Endothelial cell (in vitro differentiated cells): ENCODE data around the gene COMMD1. TPM values are rescaled to one million over a fixed set of nuclear protein-coding genes. Genes with fewer than 3 reads are reported as not detected.
"Not testable (repeated sequence)": the region's sequence is repeated elsewhere in the genome, so short reads cannot be mapped to it uniquely, and the experiment has no call there.

Experiments used
- DNase-seq: peaks from one replicate; pipeline ENCODE4 v3.0.0; 2021; ENCODE audit warnings: low spot score
- H3K27ac Mint-ChIP-seq: one replicate; pipeline ENCODE4 v1.8.0; 2021; ENCODE audit warnings: mixed read lengths, inconsistent platforms; ENCODE audit not compliant: unreplicated experiment
- H3K27me3 Mint-ChIP-seq: one replicate; pipeline ENCODE4 v1.8.0; 2021; ENCODE audit warnings: mild to moderate bottlenecking, moderate library complexity, mixed read lengths, inconsistent platforms; ENCODE audit not compliant: unreplicated experiment
- H3K36me3 Mint-ChIP-seq: one replicate; pipeline ENCODE4 v1.8.0; 2021; ENCODE audit warnings: mild to moderate bottlenecking, low read depth, mixed read lengths, inconsistent platforms; ENCODE audit not compliant: unreplicated experiment
- H3K4me1 Mint-ChIP-seq: one replicate; pipeline ENCODE4 v1.8.0; 2021; ENCODE audit warnings: mild to moderate bottlenecking, mixed read lengths, inconsistent platforms; ENCODE audit not compliant: unreplicated experiment
- H3K4me3 Mint-ChIP-seq: one replicate; pipeline ENCODE4 v1.8.0; 2021; ENCODE audit warnings: mild to moderate bottlenecking, mixed read lengths, inconsistent platforms; ENCODE audit not compliant: unreplicated experiment
- H3K9me3 Mint-ChIP-seq: one replicate; pipeline ENCODE4 v1.8.0; 2021; ENCODE audit warnings: mixed read lengths, inconsistent platforms; ENCODE audit not compliant: unreplicated experiment
- total RNA-seq: library from RNA; stranded (reverse); fragmentation: NEBNext Ultra II Directional; extraction: Animal tissue kit (Norgen Biotek cat#: 25700); gene quantifications from one replicate; pipeline ENCODE4 v1.2.1, GENCODE V29; 2021; ENCODE audit not compliant: unreplicated experiment
- TF ChIP-seq, protein P1 (sequence below): fragments of 200-600 bp; sonication (generic); IDR thresholded peaks from one replicate; pipeline ENCODE4 v1.5.0; 2021; ENCODE audit warnings: antibody characterized with exemption; ENCODE audit not compliant: unreplicated experiment

Gene COMMD1
- total RNA-seq, 1 donor from 2014 or later, result 39.4 TPM

GRCh38 chr2:61949458-61949713 lies 43.9 kb downstream of the COMMD1 start:
- Mint-ChIP-seq H3K27me3 (peaks cover 1% of the 10 kb centered on the region), H3K27ac (no peak overlapping the region), H3K4me1 (peaks cover 14% of the 10 kb centered on the region), H3K9me3 (no peaks in the 10 kb centered on the region), H3K4me3 (no peak overlapping the region), H3K36me3 (peaks cover 14% of the 10 kb centered on the region)
- TF ChIP-seq, protein P1, sequence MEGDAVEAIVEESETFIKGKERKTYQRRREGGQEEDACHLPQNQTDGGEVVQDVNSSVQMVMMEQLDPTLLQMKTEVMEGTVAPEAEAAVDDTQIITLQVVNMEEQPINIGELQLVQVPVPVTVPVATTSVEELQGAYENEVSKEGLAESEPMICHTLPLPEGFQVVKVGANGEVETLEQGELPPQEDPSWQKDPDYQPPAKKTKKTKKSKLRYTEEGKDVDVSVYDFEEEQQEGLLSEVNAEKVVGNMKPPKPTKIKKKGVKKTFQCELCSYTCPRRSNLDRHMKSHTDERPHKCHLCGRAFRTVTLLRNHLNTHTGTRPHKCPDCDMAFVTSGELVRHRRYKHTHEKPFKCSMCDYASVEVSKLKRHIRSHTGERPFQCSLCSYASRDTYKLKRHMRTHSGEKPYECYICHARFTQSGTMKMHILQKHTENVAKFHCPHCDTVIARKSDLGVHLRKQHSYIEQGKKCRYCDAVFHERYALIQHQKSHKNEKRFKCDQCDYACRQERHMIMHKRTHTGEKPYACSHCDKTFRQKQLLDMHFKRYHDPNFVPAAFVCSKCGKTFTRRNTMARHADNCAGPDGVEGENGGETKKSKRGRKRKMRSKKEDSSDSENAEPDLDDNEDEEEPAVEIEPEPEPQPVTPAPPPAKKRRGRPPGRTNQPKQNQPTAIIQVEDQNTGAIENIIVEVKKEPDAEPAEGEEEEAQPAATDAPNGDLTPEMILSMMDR, result no peak
- no peak for DNase-seq

DNA sequence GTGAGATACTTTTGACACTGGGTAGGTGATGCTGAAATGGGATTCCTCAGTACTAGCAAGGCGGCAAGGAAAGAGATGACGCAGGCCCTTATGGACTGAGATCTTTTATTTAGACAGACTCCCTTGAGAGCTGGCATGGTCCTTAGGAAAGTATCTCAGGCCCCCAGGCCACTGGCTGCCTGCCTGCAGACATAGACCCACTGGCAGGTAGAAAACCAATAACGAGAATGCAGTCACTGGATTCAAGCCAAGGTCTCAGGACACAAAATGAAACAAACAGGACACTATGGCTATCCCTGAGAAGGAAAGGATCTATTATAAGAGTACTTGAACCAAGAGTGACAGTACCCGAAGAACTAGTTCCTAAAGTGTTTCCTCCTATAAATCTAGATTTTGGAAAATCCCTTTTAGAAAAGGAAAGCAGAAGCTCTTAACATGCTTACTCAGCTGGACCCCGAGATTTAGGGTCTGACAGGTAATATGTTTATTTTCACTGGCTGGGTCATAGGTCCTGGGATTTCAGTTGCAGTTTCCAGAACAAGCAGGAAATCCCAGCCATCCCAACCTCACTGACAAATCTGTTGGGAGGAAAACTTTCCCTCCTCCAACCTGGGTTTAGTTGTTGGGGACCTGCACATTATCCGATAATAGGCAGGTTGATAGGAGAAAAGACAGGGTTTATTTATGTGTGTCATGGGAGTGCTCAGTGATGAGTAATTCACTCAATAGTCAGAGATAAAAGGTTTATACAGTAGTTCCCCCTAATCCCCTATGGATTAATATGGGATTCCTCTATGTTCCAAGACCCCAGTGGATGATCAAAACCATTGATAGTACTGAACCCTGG lies 44.5 kb downstream of the COMMD1 start:
- H3K9me3 Mint-ChIP-seq, result no peaks in the 10 kb centered on the region
- H3K27me3 Mint-ChIP-seq, result peaks cover 1% of the 10 kb centered on the region
- no peak overlapping the region for H3K4me3 Mint-ChIP-seq
- no peak overlapping the region for H3K27ac Mint-ChIP-seq
- H3K36me3 Mint-ChIP-seq, result peaks cover 14% of the 10 kb centered on the region
- peaks cover 10% of the 10 kb centered on the region for H3K4me1 Mint-ChIP-seq
- DNase-seq, result no peak
- TF ChIP-seq, protein P1, result no peak

DNA sequence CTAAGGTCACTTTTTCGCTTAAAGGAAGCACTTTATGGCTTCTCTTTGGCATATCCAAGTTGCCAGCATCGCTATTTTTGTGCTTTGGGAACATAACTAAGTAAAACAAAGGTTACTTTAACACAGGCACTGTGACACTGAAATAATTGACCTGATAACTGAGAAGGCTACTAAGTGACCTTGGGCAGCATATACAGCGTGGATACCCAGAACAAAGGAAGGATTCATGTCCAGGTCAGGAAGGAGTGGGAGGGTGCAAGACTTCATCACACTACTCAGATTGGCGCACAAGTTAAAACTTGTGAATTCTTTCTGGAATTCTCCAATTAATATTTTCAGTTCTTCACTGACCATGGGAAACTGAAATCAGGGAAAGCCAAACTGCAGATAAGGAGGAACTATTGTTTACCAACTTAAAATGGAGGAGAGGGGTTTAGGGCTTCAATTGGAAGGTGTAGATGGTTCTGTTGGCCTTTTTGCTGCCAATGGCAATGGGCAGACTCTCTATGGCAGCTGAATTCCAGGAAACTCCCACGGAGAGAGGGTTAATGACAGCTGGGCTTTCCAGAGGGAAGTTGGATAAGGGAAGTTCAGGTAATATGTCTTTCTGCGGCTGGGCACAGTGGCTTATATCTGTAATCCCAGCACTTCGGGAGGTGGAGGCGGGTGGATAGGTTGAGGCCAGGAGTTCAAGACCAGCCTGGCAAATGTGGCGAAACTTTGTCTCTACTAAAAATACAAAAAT lies 45.3 kb downstream of the COMMD1 start:
- DNase-seq, result no peak
- TF ChIP-seq, protein P1, result no peak
- H3K36me3 Mint-ChIP-seq, result peaks cover 14% of the 10 kb centered on the region
- H3K27ac Mint-ChIP-seq, result no peak overlapping the region
- no peak overlapping the region for H3K4me3 Mint-ChIP-seq
- H3K4me1 Mint-ChIP-seq, result peaks cover 7% of the 10 kb centered on the region
- peaks cover 1% of the 10 kb centered on the region for H3K27me3 Mint-ChIP-seq
- H3K9me3 Mint-ChIP-seq, result no peaks in the 10 kb centered on the region

DNA sequence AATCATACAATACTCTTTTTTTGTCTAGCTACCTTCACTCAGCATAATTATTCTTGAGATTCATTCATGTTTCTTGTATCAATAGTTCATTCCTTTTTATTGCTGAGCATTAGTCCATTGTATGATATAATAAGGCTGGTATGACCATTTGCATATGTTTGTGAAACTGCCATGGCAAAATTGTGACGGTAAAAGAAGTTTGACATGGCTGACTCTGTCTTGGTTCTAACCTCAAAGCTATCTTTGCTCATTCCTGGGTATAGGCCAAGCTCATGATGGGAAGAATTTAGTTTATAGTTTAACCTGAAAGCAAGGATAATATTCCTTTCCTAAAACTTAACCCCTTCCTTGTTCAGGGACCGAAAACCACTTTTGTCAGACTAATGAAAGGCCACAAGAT lies 46.4 kb downstream of the COMMD1 start:
- H3K27ac Mint-ChIP-seq, result no peak overlapping the region
- H3K27me3 Mint-ChIP-seq, result peaks cover 1% of the 10 kb centered on the region
- no peaks in the 10 kb centered on the region for H3K9me3 Mint-ChIP-seq
- no peak overlapping the region for H3K4me3 Mint-ChIP-seq
- DNase-seq, result no peak
- TF ChIP-seq, protein P1, result no peak
- peaks cover 14% of the 10 kb centered on the region for H3K36me3 Mint-ChIP-seq
- H3K4me1 Mint-ChIP-seq, result peaks cover 9% of the 10 kb centered on the region

DNA sequence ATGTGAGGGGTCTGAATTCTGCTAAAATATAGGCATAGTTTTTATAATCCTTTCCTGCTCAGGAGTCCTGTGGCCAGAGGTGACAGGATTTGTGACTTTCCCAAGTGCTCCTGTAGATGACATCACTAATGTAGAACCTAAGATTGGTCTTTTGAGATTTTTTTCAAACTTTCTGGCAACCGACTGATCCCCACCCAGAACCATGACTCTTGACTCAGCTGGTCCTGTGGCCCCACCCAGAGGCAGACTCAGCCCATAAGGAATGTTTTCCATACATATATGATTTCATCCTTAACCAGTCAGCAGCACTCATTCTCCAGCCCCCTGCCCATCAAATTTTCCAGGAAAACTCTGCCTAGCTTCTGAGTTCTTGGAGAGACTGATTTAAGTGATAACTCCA lies 46.8 kb downstream of the COMMD1 start:
- peaks cover 1% of the 10 kb centered on the region for H3K27me3 Mint-ChIP-seq
- peaks cover 14% of the 10 kb centered on the region for H3K36me3 Mint-ChIP-seq
- H3K9me3 Mint-ChIP-seq, result no peaks in the 10 kb centered on the region
- no peak for DNase-seq
- TF ChIP-seq, protein P1, result no peak
- H3K4me1 Mint-ChIP-seq, result peaks cover 9% of the 10 kb centered on the region
- peak overlapping the region; percentile 25 for H3K4me3 Mint-ChIP-seq
- H3K27ac Mint-ChIP-seq, result no peak overlapping the region

- H3K27ac Mint-ChIP-seq, DNase-seq, H3K4me3 Mint-ChIP-seq, H3K9me3 Mint-ChIP-seq, H3K27me3 Mint-ChIP-seq: not testable (repeated sequence)
- Mint-ChIP-seq H3K36me3 (peaks cover 17% of the 10 kb centered on the region), H3K4me1 (peaks cover 13% of the 10 kb centered on the region)
These were observed 49.4 kb downstream of the COMMD1 start for GRCh38 chr2:61954856-61955255.
